DMS153 treated with DMSO at 0.1 percent for 48 hours (cell line): ENCODE results near the gene MRPL23.

Experiments used
- DNase-seq: peaks from one replicate; lab custom pipeline; 2025; ENCODE audit not compliant: unreplicated experiment; lab: John Stamatoyannopoulos, UW

The MRPL23 gene

GRCh38 chr11:1952806-1953482 is 5.8 kb downstream of the MRPL23 start:
- no peak for DNase-seq

- DNase-seq: no peak
Observed at GRCh38 chr11:1953489-1954266, 6.5 kb downstream of the MRPL23 start.

- no peak for DNase-seq
Observed at GRCh38 chr11:1958367-1958766, 11.2 kb downstream of the MRPL23 start.

- DNase-seq: no peak
Observed at GRCh38 chr11:1959786-1960185, 12.7 kb downstream of the MRPL23 start.

GRCh38 chr11:1963864-1964263 is 16.7 kb downstream of the MRPL23 start:
- DNase-seq: no peak

- no peak for DNase-seq
Observed at GRCh38 chr11:1964348-1964747, 17.2 kb downstream of the MRPL23 start.

- DNase-seq: no peak
Observed at GRCh38 chr11:1964955-1965354, 17.8 kb downstream of the MRPL23 start.

- DNase-seq: no peak
Observed at GRCh38 chr11:1966531-1966930, 19.4 kb downstream of the MRPL23 start.

- DNase-seq: no peak
Observed at GRCh38 chr11:1967641-1968225, 20.6 kb downstream of the MRPL23 start.

- DNase-seq: no peak
Observed at GRCh38 chr11:1968454-1969002, 21.4 kb downstream of the MRPL23 start.

GRCh38 chr11:1969035-1969434 is 21.9 kb downstream of the MRPL23 start:
- DNase-seq: no peak

- DNase-seq: no peak
Observed at GRCh38 chr11:1969776-1970175, 22.6 kb downstream of the MRPL23 start.

- DNase-seq: no peak
Observed at GRCh38 chr11:1970956-1971355, 23.8 kb downstream of the MRPL23 start.

GRCh38 chr11:1975185-1975584 is 28.1 kb downstream of the MRPL23 start:
- DNase-seq: no peak

GRCh38 chr11:1978720-1979473 is 31.8 kb downstream of the MRPL23 start:
- DNase-seq: no peak

- no peak for DNase-seq
Observed at GRCh38 chr11:1979607-1980006, 32.5 kb downstream of the MRPL23 start.

- DNase-seq: no peak
Observed at GRCh38 chr11:1982873-1983600, 35.9 kb downstream of the MRPL23 start.

- no peak for DNase-seq
Observed at GRCh38 chr11:1983601-1983961, 36.4 kb downstream of the MRPL23 start.

GRCh38 chr11:1987024-1987423 is 39.9 kb downstream of the MRPL23 start:
- no peak for DNase-seq

- no peak for DNase-seq
Observed at GRCh38 chr11:1988174-1988573, 41.0 kb downstream of the MRPL23 start.
